Ascending aorta (tissue), 2 donors: ENCODE data around the gene TMEM258. TPM values are rescaled to one million over a fixed set of nuclear protein-coding genes. Genes with fewer than 3 reads are reported as not detected.

Experiments used
- DNase-seq, 2 donors: peaks; one replicate each; pipeline ENCODE4 v3.0.0-alpha.2; 2019; ENCODE audit warnings: low spot score in 2 of 2
- H3K27ac ChIP-seq, 2 donors: fragments of 200-600 bp; sonication (generic); one replicate each; pipeline ENCODE4 v1.5.1; 2016 to 2017; ENCODE audit warnings: mild to moderate bottlenecking in 1 of 2
- H3K27me3 ChIP-seq: fragments of 200-600 bp; sonication (generic); one replicate; pipeline ENCODE4 v1.5.1; 2017
- H3K36me3 ChIP-seq, 2 donors: fragments of 200-600 bp; sonication (generic); one replicate each; pipeline ENCODE4 v1.5.1; 2016
- H3K4me1 ChIP-seq, 2 donors: fragments of 200-600 bp; sonication (generic); one replicate each; pipeline ENCODE4 v1.5.1; 2016 to 2017; ENCODE audit warnings: mild to moderate bottlenecking in 1 of 2
- H3K4me3 ChIP-seq, 2 donors: fragments of 200-600 bp; sonication (generic); one replicate each; pipeline ENCODE4 v1.5.1; 2016 to 2017; ENCODE audit warnings: mild to moderate bottlenecking in 1 of 2
- H3K9me3 ChIP-seq, 2 donors: fragments of 200-600 bp; sonication (generic); one replicate each; pipeline ENCODE4 v1.5.1; 2016
- CTCF ChIP-seq, 3 experiments: fragments of 200-600 bp in 2 of 3; fragments of 450-650 bp in 1 of 3; sonication (generic) in 2 of 3; IDR thresholded peaks; one replicate each; pipeline ENCODE4 v1.5.1; 2016 to 2019; ENCODE audit warnings: antibody characterized with exemption in 3 of 3, mild to moderate bottlenecking in 1 of 3, moderate library complexity in 1 of 3
- intact Hi-C: fragments of 100-400 bp; cut with DNase I; formaldehyde crosslinking; loops from one replicate; pipeline ENCODE4 v1.15.1; 2023
- total RNA-seq: library from RNA; depleted of rRNA; stranded (reverse); fragments of >200 nt; gene quantifications from one replicate; pipeline ENCODE4 v1.1.0, GENCODE V29; 2016

The TMEM258 gene
- total RNA-seq, 1 donor from 2014 or later: 26.4 TPM

GRCh38 chr11:61779666-61780525, 12.5 kb downstream of the TMEM258 start:
- peaks cover 6 to 10% of the 10 kb centered on the region in 2 donors for H3K36me3 ChIP-seq
- no peak for DNase-seq
- intact Hi-C loops: no loop called here
- no peaks in the 10 kb centered on the region for H3K9me3 ChIP-seq
- no peaks in the 10 kb centered on the region for H3K4me1 ChIP-seq
- no peak overlapping the region for H3K27ac ChIP-seq
- TF ChIP-seq CTCF (IDR thresholded peaks at IDR 0.05): no peak
- H3K27me3 ChIP-seq: no peaks in the 10 kb centered on the region
- no peak overlapping the region for H3K4me3 ChIP-seq

- Histone ChIP-seq H3K27ac (no peak overlapping the region), H3K4me1 (no peaks in the 10 kb centered on the region), H3K27me3 (no peaks in the 10 kb centered on the region), H3K9me3 (no peaks in the 10 kb centered on the region), H3K4me3 (no peak overlapping the region), H3K36me3 (peaks cover 0 to 10% of the 10 kb centered on the region in 2 donors)
- TF ChIP-seq CTCF (IDR thresholded peaks at IDR 0.05): no peak
- DNase-seq: no peak
- intact Hi-C loops: no loop called here
Observed at GRCh38 chr11:61778920-61779650, 13.3 kb downstream of the TMEM258 start.

- H3K4me1 ChIP-seq: no peaks in the 10 kb centered on the region
- H3K4me3 ChIP-seq: no peak overlapping the region
- no peak for TF ChIP-seq CTCF (IDR thresholded peaks at IDR 0.05)
- no peaks in the 10 kb centered on the region for H3K27me3 ChIP-seq
- H3K9me3 ChIP-seq: no peaks in the 10 kb centered on the region
- H3K27ac ChIP-seq: no peak overlapping the region
- no peak for DNase-seq
- H3K36me3 ChIP-seq: peaks cover 0 to 6% of the 10 kb centered on the region in 2 donors
- intact Hi-C loops: no loop called here
Observed at GRCh38 chr11:61778357-61778886, 14.0 kb downstream of the TMEM258 start.

GRCh38 chr11:61777234-61778090, 14.9 kb downstream of the TMEM258 start:
- no peaks in the 10 kb centered on the region for H3K9me3 ChIP-seq
- no peaks in the 10 kb centered on the region for H3K4me1 ChIP-seq
- no peaks in the 10 kb centered on the region for H3K36me3 ChIP-seq
- no peak for TF ChIP-seq CTCF (IDR thresholded peaks at IDR 0.05)
- peak overlapping the region; percentile 21 to 40 for H3K4me3 ChIP-seq
- H3K27me3 ChIP-seq: no peaks in the 10 kb centered on the region
- DNase-seq: no peak
- H3K27ac ChIP-seq: no peak overlapping the region
- intact Hi-C loops: no loop called here

GRCh38 chr11:61776561-61777075, 15.8 kb downstream of the TMEM258 start:
- H3K27ac ChIP-seq: no peak overlapping the region

More at GRCh38 chr11:61776561-61777075, 15.8 kb downstream of the TMEM258 start:
- H3K36me3 ChIP-seq: no peaks in the 10 kb centered on the region
- H3K4me3 ChIP-seq: no peak overlapping the region
- no peaks in the 10 kb centered on the region for H3K9me3 ChIP-seq
- intact Hi-C loops: no loop called here
- peak; percentile 21 to 38 (median 31) for TF ChIP-seq CTCF (IDR thresholded peaks at IDR 0.05)
- H3K4me1 ChIP-seq: no peaks in the 10 kb centered on the region
- DNase-seq: no peak
- H3K27me3 ChIP-seq: no peaks in the 10 kb centered on the region
